Measurements from ENCODE around the gene BCOR. TPM values are rescaled to one million over a fixed set of nuclear protein-coding genes. Genes with fewer than 3 reads are reported as not detected.

Gene BCOR
- total and polyA plus RNA-seq, 2 of the 4 experiments (the other 2 are of a cell fraction) = 7.5 to 9.0 TPM

- no peak overlapping the region for H2BK20ac ChIP-seq (ENCODE audit: low read depth, low read length)
- no peak overlapping the region for H3K56ac ChIP-seq (ENCODE audit: extremely low read depth, insufficient read depth, low read length)
- DNase-seq (no peak), ATAC-seq (ENCODE audit: low read depth) (no peak)
- no peak overlapping the region for H3K4me3 ChIP-seq (ENCODE audit: insufficient read depth, low read depth, low read length)
- peaks cover 39% of the 10 kb centered on the region for H4K20me1 ChIP-seq (ENCODE audit: insufficient read depth, low read length)
- H3K27me3 ChIP-seq (ENCODE audit: control insufficient read depth, insufficient read depth, low read length) = no peaks in the 10 kb centered on the region
- 0 out of 2 replicates have a peak, but pooled peaks cover 3% of the 10 kb centered on the region for H3K36me3 ChIP-seq (ENCODE audit: control insufficient read depth, insufficient read depth, low read length)
- no peak overlapping the region for H3K4me2 ChIP-seq (ENCODE audit: low read depth, low read length)
- peaks cover 6 to 32% of the 10 kb centered on the region in 2 experiments; a peak in 2 of 4 replicates for H3K79me1 ChIP-seq (ENCODE audit: low read depth in 1 of 2, low read length in 2 of 2)
- no peak overlapping the region for H2AFZ ChIP-seq (replicated peaks; ENCODE audit: low read length, poor library complexity)
- H2AK9ac ChIP-seq (replicated peaks; ENCODE audit: low read depth, low read length, poor library complexity) = no peak overlapping the region
- no peak overlapping the region for H4K8ac ChIP-seq (ENCODE audit: low read depth in 2 of 2, low read length in 2 of 2)
- no peaks in the 10 kb centered on the region for H3K9me3 ChIP-seq (ENCODE audit: control insufficient read depth, insufficient read depth, low read length)
- intact Hi-C loops (cut with micrococcal nuclease) (no loop called here), dilution Hi-C loops (cut with HindIII; ENCODE audit: low sequenced_read_pairs, unreplicated experiment) (no loop called here), in situ Hi-C loops (cut with MboI; ENCODE audit: low sequenced_read_pairs) (loop anchor here (10.0 kb wide), 2 partner anchors 267 to 347 kb away; no protein-coding TSS in a partner anchor)
- WGBS, 2 experiments (ENCODE audit: extremely low coverage in 2 of 2, insufficient read length in 1 of 2) = 50% methylated on average over 1 of the region's 4 CpGs; no CpG with 5 or more reads in 1 of the 2 experiments
- TF ChIP-seq USF2 (IDR thresholded peaks at IDR 0.05; ENCODE audit: low read depth, low read length) (no peak), BHLHE40 (IDR thresholded peaks at IDR 0.05; ENCODE audit: low read depth, low read length) (no peak), RAD21 (IDR thresholded peaks at IDR 0.05; ENCODE audit: low read length) (no peak), RFX5 (IDR thresholded peaks at IDR 0.05; ENCODE audit: low read depth, low read length) (no peak), CHD1 (IDR thresholded peaks at IDR 0.05; ENCODE audit: low read depth, low read length) (no peak), ELK1 (IDR thresholded peaks at IDR 0.05; ENCODE audit: borderline replicate concordance, low read depth, low read length) (no peak), CEBPB (IDR thresholded peaks at IDR 0.05; ENCODE audit: low read depth, low read length) (no peak), RCOR1 (IDR thresholded peaks at IDR 0.05; ENCODE audit: insufficient replicate concordance, low read length) (no peak), SMC3 (IDR thresholded peaks at IDR 0.05; ENCODE audit: low read depth, low read length) (no peak), MAZ (IDR thresholded peaks at IDR 0.05; ENCODE audit: borderline replicate concordance, low read depth, low read length) (no peak), NFE2L2 (IDR thresholded peaks at IDR 0.05; ENCODE audit: low read depth, low read length) (no peak), MXI1 (IDR thresholded peaks at IDR 0.05; ENCODE audit: borderline replicate concordance, low read depth, low read length) (no peak), CTCF (conservative IDR thresholded peaks at IDR 0.05; ENCODE audit: low read depth, low read length) (no peak), FOS (IDR thresholded peaks at IDR 0.05; ENCODE audit: low read depth, low read length) (no peak), MAFK (IDR thresholded peaks at IDR 0.05; ENCODE audit: low read depth, low read length) (no peak), POLR2A (IDR thresholded peaks at IDR 0.05; ENCODE audit: low read depth, low read length) (no peak)
- no peak overlapping the region for H3K4ac ChIP-seq (ENCODE audit: low read depth, low read length)
- ChIA-PET CTCF (no interaction called here), POLR2A (ENCODE audit: unreplicated experiment) (no interaction called here)
- BruUV-seq (replicated peaks) = no TSS peak
- H2BK120ac ChIP-seq (ENCODE audit: low read depth, low read length) = no peak overlapping the region
- H3K23ac ChIP-seq (ENCODE audit: low read depth, low read length) = no peak overlapping the region
- no peak overlapping the region for H3K14ac ChIP-seq (replicated peaks; ENCODE audit: low read depth, low read length)
- H2BK15ac ChIP-seq (ENCODE audit: low read depth, low read length) = no peak overlapping the region
- H2AK5ac ChIP-seq (ENCODE audit: low read depth, low read length) = no peak overlapping the region
- H4K5ac ChIP-seq (ENCODE audit: low read depth, low read length) = no peak overlapping the region
- H2BK5ac ChIP-seq (ENCODE audit: low read depth, low read length, poor library complexity, severe bottlenecking) = no peak overlapping the region
- H3K9me1 ChIP-seq (ENCODE audit: insufficient read depth, low read length) = 0 out of 2 replicates have a peak, but pooled peaks cover 5% of the 10 kb centered on the region
- H3K9ac ChIP-seq (ENCODE audit: low read depth, low read length) = no peak overlapping the region
- H3K4me1 ChIP-seq (ENCODE audit: control insufficient read depth, insufficient read depth, low read length) = peaks cover 16% of the 10 kb centered on the region
- H3K27ac ChIP-seq (ENCODE audit: insufficient read depth, low read length) = no peak overlapping the region
- H3K18ac ChIP-seq (ENCODE audit: low read depth, low read length) = no peak overlapping the region
- no peak overlapping the region for H4K91ac ChIP-seq (ENCODE audit: insufficient read depth, low read depth, low read length)
Observed at GRCh38 chrX:40081679-40082068, 16.1 kb downstream of the BCOR start.
